Activated CD8-positive, alpha-beta memory T cell treated with anti-CD3 and anti-CD28 coated beads, Interleukin-2, amount 50 U/mL, for 1 hour (primary cell): ENCODE results near the gene ITIH1.
"Not testable (repeated sequence)": the region's sequence is repeated elsewhere in the genome, so short reads cannot be mapped to it uniquely, and the experiment has no call there.

Source experiments
- DNase-seq: peaks from one replicate; pipeline ENCODE4 v3.0.0-alpha.2; 2020; ENCODE audit errors: extremely low read depth

Gene ITIH1

GRCh38 chr3:52777127-52777958 lies at the start of gene ITIH1:
ITIH1 (plus strand) TSS chr3:52777599; CDS start chr3:52777616, 17 bp downstream.
- DNase-seq = no peak

GRCh38 chr3:52728753-52729152 lies 48.6 kb upstream of the ITIH1 start:
- DNase-seq = not testable (repeated sequence)

GRCh38 chr3:52730681-52731080 lies 46.7 kb upstream of the ITIH1 start:
- no peak for DNase-seq

GRCh38 chr3:52731590-52731989 lies 45.8 kb upstream of the ITIH1 start:
- no peak for DNase-seq

GRCh38 chr3:52733256-52733891 lies 44.0 kb upstream of the ITIH1 start:
- DNase-seq = no peak

- DNase-seq = no peak
Observed at GRCh38 chr3:52739730-52740129, 37.7 kb upstream of the ITIH1 start.

- no peak for DNase-seq
Observed at GRCh38 chr3:52742418-52743041, 34.9 kb upstream of the ITIH1 start.

- DNase-seq = no peak
Observed at GRCh38 chr3:52743152-52743551, 34.2 kb upstream of the ITIH1 start.

GRCh38 chr3:52743721-52744120 lies 33.7 kb upstream of the ITIH1 start:
- no peak for DNase-seq

GRCh38 chr3:52752045-52752660 lies 25.2 kb upstream of the ITIH1 start:
- no peak for DNase-seq

GRCh38 chr3:52754373-52754772 lies 23.0 kb upstream of the ITIH1 start:
- no peak for DNase-seq

- no peak for DNase-seq
Observed at GRCh38 chr3:52756141-52756540, 21.3 kb upstream of the ITIH1 start.

GRCh38 chr3:52763466-52763865 lies 13.9 kb upstream of the ITIH1 start:
- no peak for DNase-seq

- DNase-seq = no peak
Observed at GRCh38 chr3:52769786-52770455, 7.5 kb upstream of the ITIH1 start.

- DNase-seq = peak; percentile 61
Observed at GRCh38 chr3:52770496-52771333, 6.7 kb upstream of the ITIH1 start, which contains the start of gene NEK4. NEK4 (minus strand) TSS chr3:52770940; CDS start chr3:52770746, 194 bp downstream.

GRCh38 chr3:52771334-52771681 lies 6.1 kb upstream of the ITIH1 start:
- DNase-seq = no peak

GRCh38 chr3:52771702-52772101 lies 5.7 kb upstream of the ITIH1 start:
- no peak for DNase-seq

- DNase-seq = no peak
Observed at GRCh38 chr3:52773361-52774065, 3.9 kb upstream of the ITIH1 start.

- no peak for DNase-seq
Observed at GRCh38 chr3:52774066-52774713, 3.2 kb upstream of the ITIH1 start.
